HUES48 (cell line): ENCODE results near the gene ENO3.
"Not testable (repeated sequence)": the region's sequence is repeated elsewhere in the genome, so short reads cannot be mapped to it uniquely, and the experiment has no call there.

ENCODE experiments used
- H3K27ac ChIP-seq: one replicate; pipeline ENCODE4 v1.7.0; 2013; ENCODE audit warnings: low read depth, low read length, inconsistent platforms
- H3K27me3 ChIP-seq: 2 replicates; pipeline ENCODE4 v1.6.1; 2013; ENCODE audit warnings: mild to moderate bottlenecking, low read length; ENCODE audit not compliant: control insufficient read depth, insufficient read depth
- H3K36me3 ChIP-seq: 2 replicates; pipeline ENCODE4 v1.6.1; 2013; ENCODE audit warnings: low read length; ENCODE audit not compliant: control insufficient read depth, insufficient read depth
- H3K4me1 ChIP-seq: 2 replicates; pipeline ENCODE4 v1.6.1; 2013; ENCODE audit warnings: mild to moderate bottlenecking, low read length; ENCODE audit not compliant: control insufficient read depth, insufficient read depth
- H3K4me3 ChIP-seq: 2 replicates; pipeline ENCODE4 v1.5.1; 2013; ENCODE audit warnings: mild to moderate bottlenecking, low read depth, low read length
- H3K9ac ChIP-seq: 2 replicates; pipeline ENCODE4 v1.6.1; 2013; ENCODE audit warnings: mild to moderate bottlenecking, low read depth, low read length, moderate library complexity
- H3K9me3 ChIP-seq: 2 replicates; pipeline ENCODE4 v1.6.1; 2013; ENCODE audit warnings: low read length; ENCODE audit not compliant: control insufficient read depth, insufficient read depth

The ENO3 gene

GRCh38 chr17:4950746-4951204 lies at the start of gene ENO3:
Gene ENO3, plus strand, starts transcription at chr17:4951119. Its CDS starts 711 bp downstream, at chr17:4951830.
- H3K9me3 ChIP-seq, result no peaks in the 10 kb centered on the region
- peaks cover 22% of the 10 kb centered on the region for H3K4me1 ChIP-seq
- peak within 1 kb of the TSS; percentile 56 for H3K9ac ChIP-seq

GRCh38 chr17:4901648-4902344 lies 49.1 kb upstream of the ENO3 start:
- H3K27ac ChIP-seq, result no peak overlapping the region
- peaks cover 8% of the 10 kb centered on the region for H3K36me3 ChIP-seq
- no peaks in the 10 kb centered on the region for H3K9me3 ChIP-seq
- no peak overlapping the region for H3K4me3 ChIP-seq
- H3K9ac ChIP-seq, result no peak overlapping the region
- peaks cover 7% of the 10 kb centered on the region for H3K4me1 ChIP-seq
- no peaks in the 10 kb centered on the region for H3K27me3 ChIP-seq

More at GRCh38 chr17:4950746-4951204, at the start of gene ENO3:
- H3K27me3 ChIP-seq, result no peaks in the 10 kb centered on the region
- H3K27ac ChIP-seq, result peak within 1 kb of the TSS; percentile 100
- peaks cover 12% of the 10 kb centered on the region for H3K36me3 ChIP-seq
- H3K4me3 ChIP-seq, result peak within 1 kb of the TSS; percentile 67

GRCh38 chr17:4902540-4902939 lies 48.4 kb upstream of the ENO3 start:
- no peaks in the 10 kb centered on the region for H3K9me3 ChIP-seq
- no peak overlapping the region for H3K27ac ChIP-seq
- 0 out of 2 replicates have a peak, but pooled peaks cover under 1% of the 10 kb centered on the region for H3K36me3 ChIP-seq
- no peaks in the 10 kb centered on the region for H3K27me3 ChIP-seq
- no peak overlapping the region for H3K9ac ChIP-seq
- H3K4me3 ChIP-seq, result no peak overlapping the region
- H3K4me1 ChIP-seq, result peaks cover 7% of the 10 kb centered on the region

- H3K9ac ChIP-seq, result no peak within 1 kb of the TSS
- no peak within 1 kb of the TSS for H3K27ac ChIP-seq
- peaks cover 9% of the 10 kb centered on the region for H3K4me1 ChIP-seq
- H3K9me3 ChIP-seq, result no peaks in the 10 kb centered on the region
- H3K27me3 ChIP-seq, result no peaks in the 10 kb centered on the region
- H3K36me3 ChIP-seq, result no peaks in the 10 kb centered on the region
- H3K4me3 ChIP-seq, result no peak within 1 kb of the TSS
These were observed 47.7 kb upstream of the ENO3 start, which contains the start of gene CHRNE for GRCh38 chr17:4903051-4903818. Gene CHRNE, minus strand, starts transcription at chr17:4903098. Its CDS starts 35 bp downstream, at chr17:4903063.

GRCh38 chr17:4906642-4907041 lies 44.3 kb upstream of the ENO3 start:
- peaks cover 16% of the 10 kb centered on the region for H3K4me1 ChIP-seq
- H3K9me3 ChIP-seq, H3K9ac ChIP-seq, H3K4me3 ChIP-seq, H3K27me3 ChIP-seq, H3K27ac ChIP-seq, H3K36me3 ChIP-seq: not testable (repeated sequence)

- H3K4me3 ChIP-seq, result no peak overlapping the region
- peak overlapping the region; percentile 67 for H3K27ac ChIP-seq
- H3K4me1 ChIP-seq, result peaks cover 15% of the 10 kb centered on the region
- H3K27me3 ChIP-seq, result no peaks in the 10 kb centered on the region
- H3K9me3 ChIP-seq, result no peaks in the 10 kb centered on the region
- H3K9ac ChIP-seq, result no peak overlapping the region
- H3K36me3 ChIP-seq, result no peaks in the 10 kb centered on the region
These were observed 42.6 kb upstream of the ENO3 start for GRCh38 chr17:4908301-4908700.

GRCh38 chr17:4908711-4909496 lies 42.0 kb upstream of the ENO3 start:
- Histone ChIP-seq H3K27me3 (no peaks in the 10 kb centered on the region), H3K4me1 (peaks cover 13% of the 10 kb centered on the region; the same call in 1 of the 2 replicates), H3K9me3 (no peaks in the 10 kb centered on the region), H3K9ac (no peak overlapping the region), H3K4me3 (no peak overlapping the region), H3K36me3 (no peaks in the 10 kb centered on the region), H3K27ac (peak overlapping the region; percentile 67)

GRCh38 chr17:4913994-4914393 lies 36.9 kb upstream of the ENO3 start:
- Histone ChIP-seq H3K27ac (no peak overlapping the region), H3K9me3 (no peaks in the 10 kb centered on the region), H3K27me3 (no peaks in the 10 kb centered on the region), H3K4me1 (peaks cover 6% of the 10 kb centered on the region; the same call in 1 of the 2 replicates), H3K36me3 (no peaks in the 10 kb centered on the region), H3K4me3 (no peak overlapping the region), H3K9ac (no peak overlapping the region)

GRCh38 chr17:4914551-4914950 lies 36.4 kb upstream of the ENO3 start:
- not testable (repeated sequence) for H3K36me3 ChIP-seq, H3K9ac ChIP-seq

GRCh38 chr17:4919511-4920047 lies 31.3 kb upstream of the ENO3 start:
- Histone ChIP-seq H3K9me3 (no peaks in the 10 kb centered on the region), H3K4me1 (peaks cover 4% of the 10 kb centered on the region; the same call in 1 of the 2 replicates), H3K4me3 (no peak overlapping the region), H3K36me3 (no peaks in the 10 kb centered on the region), H3K27ac (no peak overlapping the region), H3K9ac (no peak overlapping the region), H3K27me3 (no peaks in the 10 kb centered on the region)

More at GRCh38 chr17:4914551-4914950, 36.4 kb upstream of the ENO3 start:
- H3K4me1 ChIP-seq, H3K27ac ChIP-seq, H3K4me3 ChIP-seq, H3K9me3 ChIP-seq, H3K27me3 ChIP-seq: not testable (repeated sequence)
